Pancreas (tissue), 10 donors: Measurements from ENCODE around the gene KRT9. TPM values are rescaled to one million over a fixed set of nuclear protein-coding genes. Genes with fewer than 3 reads are reported as not detected.

Source experiments
- ATAC-seq, 4 donors: fragments of 200-7000 bp; cut with Tn5 transposase; one replicate each; pipeline versions ENCODE4 v1.8.0 to v1.9.1; 2020; ENCODE audit warnings: mild to moderate bottlenecking in 4 of 4, moderate library complexity in 4 of 4
- DNase-seq, 6 donors: peaks; one replicate each; pipeline ENCODE4 v3.0.0-alpha.2; 2020
- FAIRE-seq: peaks from 2 replicates; lab custom pipeline; 2012; peaks lifted over from hg19 to GRCh38; lab: Jason Lieb, UNC
- H3K27ac ChIP-seq, 4 donors: fragments of 200-600 bp; sonication (generic); 1 replicate in 3 of 4; 2 replicates in 1 of 4; pipeline versions ENCODE4 v1.5.0 to v1.8.0; 2020
- H3K27me3 ChIP-seq, 4 donors: fragments of 200-600 bp; one replicate each; pipeline ENCODE4 v1.8.0; 2021
- H3K36me3 ChIP-seq, 3 donors: fragments of 200-600 bp; sonication (generic) in 1 of 3; one replicate each; pipeline versions ENCODE4 v1.5.0 to v1.8.0; 2020 to 2021
- H3K4me1 ChIP-seq, 3 donors: fragments of 200-600 bp; one replicate each; pipeline ENCODE4 v1.8.0; 2021
- H3K4me3 ChIP-seq, 4 donors: fragments of 200-600 bp; sonication (generic) in 2 of 4; one replicate each; pipeline versions ENCODE4 v1.5.0 to v1.8.0; 2020 to 2021
- H3K9me3 ChIP-seq, 4 donors: fragments of 200-600 bp; one replicate each; pipeline ENCODE4 v1.8.0; 2021
- WGBS, 2 donors: extraction: QIAGEN DNeasy Blood & Tissue Kit; methylation state at CpG; one replicate each; pipeline ENCODE4 v1.1.7; 2013; 5-methylcytosine and 5-hydroxymethylcytosine counted together
- intact Hi-C, 3 donors: fragments of 100-400 bp; cut with DNase I; formaldehyde crosslinking; loops; one replicate each; pipeline versions ENCODE4 v1.11.1 to v1.14.2; 2022
- polyA plus RNA-seq, 2 donors: library from polyadenylated mRNA; stranded (reverse); fragments of 200-250 nt; gene quantifications; one replicate each; pipeline ENCODE4 v1.2.3, GENCODE V29; 2013
- total RNA-seq, 6 donors: library from RNA; stranded (reverse); fragmentation: NEBNext Ultra II Directional in 4 of 6; extraction: Animal tissue kit (Norgen Biotek cat#: 25700) in 4 of 6; gene quantifications; one replicate each; pipeline versions ENCODE4 v1.2.1 to v1.2.4, GENCODE V29; 2021 to 2023
- TF ChIP-seq, protein P1 (sequence below), 4 donors: fragments of 200-600 bp; sonication (generic) in 3 of 4; IDR thresholded peaks; one replicate each; pipeline versions ENCODE4 v1.5.0 to v1.8.0; 2021; ENCODE audit warnings: antibody characterized with exemption in 4 of 4
- donor health status: healthy with polysubstance abuse.
- donor health status: DM: no; HTN: no; CAD: no; lungs with moderate emphysema.
- donor health status: DM: no; HTN: no; CAD: no.
- donor health status: control.
- donor health status: control.
- donor health status: Bipolar disorder and iron deficiency.
- donor health status: DM: yes; HTN: yes; CAD: no.
- donor health status: DM: no; HTN: no; CAD: no.
- donor health status: DM: no; HTN: no; CAD: no.
- donor health status: DM: yes; HTN: yes; CAD: no.

KRT9 gene
- total and polyA plus RNA-seq, 8 donors = not detected

DNA sequence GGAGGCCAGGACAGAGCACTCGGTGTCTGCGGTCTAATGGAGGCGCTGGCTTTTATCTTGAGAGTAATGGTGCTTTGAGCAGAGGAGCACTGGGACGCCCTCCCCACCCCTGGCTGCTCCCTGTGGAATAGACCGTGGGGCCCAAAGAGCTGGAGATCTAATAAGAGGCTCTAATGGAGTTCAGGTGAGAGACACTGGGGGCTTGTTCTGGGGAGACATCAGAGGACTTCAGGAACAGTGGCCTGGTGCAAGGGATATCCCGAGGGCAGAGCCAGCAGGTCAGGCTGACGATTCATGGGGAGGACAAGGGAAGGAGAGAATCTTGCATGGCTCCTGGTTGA is 34.3 kb downstream of the KRT9 start:
- DNase-seq (no peak), FAIRE-seq (no peak), ATAC-seq (no peak)
- Histone ChIP-seq H3K27ac (no peak overlapping the region), H3K4me1 (no peaks in the 10 kb centered on the region), H3K9me3 (no peaks in the 10 kb centered on the region), H3K36me3 (no peaks in the 10 kb centered on the region), H3K27me3 (no peaks in the 10 kb centered on the region), H3K4me3 (no peak overlapping the region)
- 80 to 88% methylated on average over 7 of the region's 7 CpGs for WGBS, 2 donors
- intact Hi-C loops = no loop called here
- TF ChIP-seq, protein P1, sequence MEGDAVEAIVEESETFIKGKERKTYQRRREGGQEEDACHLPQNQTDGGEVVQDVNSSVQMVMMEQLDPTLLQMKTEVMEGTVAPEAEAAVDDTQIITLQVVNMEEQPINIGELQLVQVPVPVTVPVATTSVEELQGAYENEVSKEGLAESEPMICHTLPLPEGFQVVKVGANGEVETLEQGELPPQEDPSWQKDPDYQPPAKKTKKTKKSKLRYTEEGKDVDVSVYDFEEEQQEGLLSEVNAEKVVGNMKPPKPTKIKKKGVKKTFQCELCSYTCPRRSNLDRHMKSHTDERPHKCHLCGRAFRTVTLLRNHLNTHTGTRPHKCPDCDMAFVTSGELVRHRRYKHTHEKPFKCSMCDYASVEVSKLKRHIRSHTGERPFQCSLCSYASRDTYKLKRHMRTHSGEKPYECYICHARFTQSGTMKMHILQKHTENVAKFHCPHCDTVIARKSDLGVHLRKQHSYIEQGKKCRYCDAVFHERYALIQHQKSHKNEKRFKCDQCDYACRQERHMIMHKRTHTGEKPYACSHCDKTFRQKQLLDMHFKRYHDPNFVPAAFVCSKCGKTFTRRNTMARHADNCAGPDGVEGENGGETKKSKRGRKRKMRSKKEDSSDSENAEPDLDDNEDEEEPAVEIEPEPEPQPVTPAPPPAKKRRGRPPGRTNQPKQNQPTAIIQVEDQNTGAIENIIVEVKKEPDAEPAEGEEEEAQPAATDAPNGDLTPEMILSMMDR (IDR thresholded peaks at IDR 0.05) = no peak

- intact Hi-C loops = no loop called here
- WGBS, 2 donors = 66 to 80% methylated on average over 7 of the region's 7 CpGs
- TF ChIP-seq, protein P1 (IDR thresholded peaks at IDR 0.05) = no peak
- Histone ChIP-seq H3K27ac (no peak overlapping the region), H3K4me1 (no peaks in the 10 kb centered on the region), H3K36me3 (no peaks in the 10 kb centered on the region), H3K9me3 (no peaks in the 10 kb centered on the region), H3K27me3 (no peaks in the 10 kb centered on the region), H3K4me3 (no peak overlapping the region)
- no peak for FAIRE-seq
- no peak for DNase-seq
- no peak for ATAC-seq
Observed at GRCh38 chr17:41536741-41537613, 34.9 kb downstream of the KRT9 start.

DNA sequence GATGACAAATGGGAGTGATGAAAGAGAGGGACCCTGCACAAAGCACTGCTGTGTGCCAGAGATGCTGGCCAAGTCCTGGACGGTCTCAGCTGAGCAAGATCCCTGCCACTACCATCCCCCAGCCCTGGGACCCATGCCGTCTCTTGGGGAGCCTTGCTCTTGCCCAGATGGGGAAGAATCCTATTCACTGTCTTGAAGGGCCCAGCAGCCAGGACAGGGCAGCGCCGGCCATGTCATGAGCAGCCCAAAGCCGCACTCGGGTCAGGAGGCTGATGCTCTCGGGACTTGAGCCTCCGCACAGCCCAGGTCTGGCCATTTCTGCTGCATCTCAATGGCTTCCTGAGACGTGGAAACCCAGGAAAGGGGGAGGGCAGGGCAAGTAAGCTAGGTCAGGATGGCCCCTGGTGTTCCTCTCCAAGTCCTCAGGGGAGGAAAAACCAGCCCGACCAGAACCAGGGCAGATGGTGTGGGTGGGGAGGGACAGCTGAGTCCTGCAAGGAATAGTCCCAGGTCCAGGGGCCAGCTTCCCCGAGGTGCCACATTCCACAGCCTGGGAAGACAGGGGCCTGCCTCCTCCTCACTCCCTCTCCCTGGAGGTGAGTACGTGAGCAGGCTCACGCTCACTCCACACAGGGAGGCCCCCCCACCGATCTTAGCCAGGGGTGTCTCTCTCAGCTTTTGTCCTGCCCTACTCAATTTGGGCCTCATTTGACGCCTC is 35.9 kb downstream of the KRT9 start:
- Histone ChIP-seq H3K4me1 (no peaks in the 10 kb centered on the region), H3K27me3 (no peaks in the 10 kb centered on the region), H3K27ac (no peak overlapping the region), H3K4me3 (no peak overlapping the region), H3K9me3 (no peaks in the 10 kb centered on the region), H3K36me3 (no peaks in the 10 kb centered on the region)
- ATAC-seq (peak in 2 of 4 donors; percentile 32 to 53), DNase-seq (peak in 2 of 6 donors; percentile 40 to 47), FAIRE-seq (no peak)
- WGBS, 2 donors = 58 to 61% methylated on average over 15 of the region's 15 CpGs
- intact Hi-C loops = no loop called here
- TF ChIP-seq, protein P1 (IDR thresholded peaks at IDR 0.05) = no peak

DNA sequence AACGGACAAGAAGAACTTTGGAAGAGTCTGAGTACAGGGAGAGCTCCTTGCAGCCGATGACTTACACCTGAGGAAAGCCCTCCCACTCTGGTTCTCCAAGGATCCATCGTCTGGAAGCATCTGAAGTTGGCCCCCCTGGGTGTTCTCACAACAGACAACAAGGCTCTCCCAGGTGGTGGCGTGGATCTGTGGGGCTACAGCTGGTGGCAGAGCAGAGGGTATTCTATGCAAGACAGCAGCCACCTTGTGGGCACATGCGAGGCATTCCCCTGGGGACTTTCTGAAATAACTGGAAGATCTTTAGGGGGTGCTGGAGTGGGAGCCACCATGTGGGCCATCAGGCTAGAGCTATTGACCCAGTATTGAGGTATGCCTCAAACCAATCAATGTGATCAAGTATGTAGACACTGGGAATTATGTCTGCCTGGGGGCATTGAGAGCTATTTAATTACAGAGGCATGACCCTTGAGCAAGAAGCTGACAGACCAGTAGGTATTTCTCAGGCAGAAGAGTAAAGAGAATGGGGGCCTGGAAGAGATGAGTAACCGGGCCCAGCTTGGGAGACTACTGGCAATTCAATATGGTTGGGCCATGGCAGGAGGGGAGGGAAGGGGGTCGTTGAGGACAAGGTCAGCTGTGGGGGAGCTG is 36.8 kb downstream of the KRT9 start:
- H3K27ac ChIP-seq = no peak overlapping the region
- no peaks in the 10 kb centered on the region for H3K4me1 ChIP-seq
- intact Hi-C loops = no loop called here
- no peak for FAIRE-seq
- no peaks in the 10 kb centered on the region for H3K9me3 ChIP-seq
- WGBS, 2 donors = 59 to 71% methylated on average over 7 of the region's 7 CpGs
- DNase-seq = peak in 2 of 6 donors; percentile 9 to 28
- no peaks in the 10 kb centered on the region for H3K27me3 ChIP-seq
- no peaks in the 10 kb centered on the region for H3K36me3 ChIP-seq
- TF ChIP-seq, protein P1 (IDR thresholded peaks at IDR 0.05) = no peak
- H3K4me3 ChIP-seq = no peak overlapping the region
- no peak for ATAC-seq
